HCT116 (cell line): ENCODE data around the gene AKAP8. TPM values are rescaled to one million over a fixed set of nuclear protein-coding genes. Genes with fewer than 3 reads are reported as not detected.

Source experiments
- ATAC-seq: fragments of 200-7000 bp; cut with Tn5 transposase; 2 replicates; pipeline ENCODE4 v1.9.1; 2020; ENCODE audit warnings: mild to moderate bottlenecking, moderate library complexity
- BruUV-seq: library from RNA; stranded (reverse); fragments of 400-500 nt; replicated peaks from 2 replicates; lab custom pipeline; 2021; lab: Mats Ljungman, UMichigan
- CTCF ChIA-PET: fragments of 300-600 bp; sonication (Branson Sonifier 250); formaldehyde crosslinking; loops from one replicate; lab custom pipeline; 2021; ENCODE audit warnings: antibody characterized with exemption; lab: Charles Lee
- POLR2A ChIA-PET: fragments of 300-600, 350-600 bp; sonication (Branson Sonifier 250); formaldehyde crosslinking; loops from one replicate; lab custom pipeline; 2021; ENCODE audit warnings: antibody characterized with exemption; lab: Charles Lee
- RAD21 ChIA-PET, 2 experiments: fragments of 300-600 bp; sonication (Branson Sonifier 250); formaldehyde crosslinking; loops; one replicate each; lab custom pipeline; 2023; ENCODE audit warnings: low total read pairs in 2 of 2; ENCODE audit not compliant: uncharacterized antibody in 2 of 2, unreplicated experiment in 2 of 2, low non-redundant PET in 1 of 2; lab: Charles Lee
- DNase-seq: peaks from one replicate; pipeline ENCODE4 v3.0.0-alpha.2; 2010; ENCODE audit warnings: low read depth, low spot score
- H2AFZ ChIP-seq: fragments of 200-600 bp; shearing (Covaris generic), sonication (generic); 2 replicates; pipeline ENCODE4 v1.6.1; 2017; ENCODE audit warnings: low read depth, mixed run types, mixed read lengths, antibody characterized with exemption, low read length; ENCODE audit not compliant: poor library complexity, severe bottlenecking
- H3K27ac ChIP-seq: 2 replicates; pipeline ENCODE4 v1.5.1; 2012; ENCODE audit warnings: low read depth, low read length
- H3K27me3 ChIP-seq: fragments of 200-600 bp; sonication (generic); 2 replicates; pipeline ENCODE4 v1.6.1; 2016; ENCODE audit warnings: mixed run types, low read length, mixed read lengths; ENCODE audit not compliant: insufficient read depth
- H3K36me3 ChIP-seq, 2 experiments: fragments of 200-500 bp in 1 of 2; fragments of 200-600 bp in 1 of 2; sonication (Bioruptor generic) in 1 of 2; sonication (generic) in 1 of 2; 2 replicates each; pipeline versions ENCODE4 v1.5.1 to v1.6.1; 2014 to 2016; ENCODE audit warnings: low read length in 2 of 2, inconsistent platforms in 1 of 2, mixed read lengths in 1 of 2, mixed run types in 1 of 2; ENCODE audit not compliant: insufficient read depth in 2 of 2, control insufficient read depth in 1 of 2
- H3K4me1 ChIP-seq, 2 experiments: fragments of 200-600 bp in 1 of 2; sonication (generic) in 1 of 2; 2 replicates each; pipeline versions ENCODE4 v1.5.1 to v1.6.1; 2012 to 2017; ENCODE audit warnings: low read length in 2 of 2, inconsistent platforms in 1 of 2, mild to moderate bottlenecking in 1 of 2, mixed read lengths in 1 of 2, mixed run types in 1 of 2, moderate library complexity in 1 of 2; ENCODE audit not compliant: insufficient read depth in 2 of 2, control insufficient read depth in 1 of 2
- H3K4me2 ChIP-seq: fragments of 200-600 bp; sonication (generic); 2 replicates; pipeline ENCODE4 v1.6.1; 2017; ENCODE audit warnings: mixed run types, low read length, mixed read lengths
- H3K4me3 ChIP-seq, 2 experiments: fragments of 200-600 bp in 1 of 2; sonication (generic) in 1 of 2; replicated peaks in 1 of 2; 2 replicates each; pipeline ENCODE4 v1.5.1; 2011 to 2016; ENCODE audit warnings: low read length in 2 of 2, control low read depth in 1 of 2, low read depth in 1 of 2, mild to moderate bottlenecking in 1 of 2, mixed read lengths in 1 of 2, mixed run types in 1 of 2
- H3K79me2 ChIP-seq: fragments of 200-600 bp; sonication (generic); 2 replicates; pipeline ENCODE4 v1.6.1; 2017; ENCODE audit warnings: mild to moderate bottlenecking, mixed run types, low read length, moderate library complexity, mixed read lengths; ENCODE audit not compliant: insufficient read depth
- H3K9ac ChIP-seq: fragments of 200-600 bp; sonication (generic); 2 replicates; pipeline ENCODE4 v1.6.1; 2016; ENCODE audit warnings: low read length, mixed read lengths
- H3K9me2 ChIP-seq: fragments of 200-600 bp; sonication (generic), shearing (Covaris generic); 2 replicates; pipeline ENCODE4 v1.6.1; 2017; ENCODE audit warnings: mixed run types, mild to moderate bottlenecking, moderate library complexity; ENCODE audit not compliant: insufficient read depth
- H3K9me3 ChIP-seq, 2 experiments: fragments of 200-500 bp in 1 of 2; fragments of 200-600 bp in 1 of 2; sonication (Bioruptor generic) in 1 of 2; sonication (generic) in 1 of 2; 2 replicates each; pipeline ENCODE4 v1.6.1; 2014 to 2017; ENCODE audit warnings: low read length in 2 of 2, mixed read lengths in 2 of 2, inconsistent platforms in 1 of 2, low read depth in 1 of 2, mild to moderate bottlenecking in 1 of 2, mixed run types in 1 of 2, moderate library complexity in 1 of 2; ENCODE audit not compliant: control insufficient read depth in 1 of 2, insufficient read depth in 1 of 2
- H4K20me1 ChIP-seq: fragments of 200-600 bp; sonication (generic), shearing (Covaris generic); 2 replicates; pipeline ENCODE4 v1.6.1; 2017; ENCODE audit warnings: mixed run types, mild to moderate bottlenecking, moderate library complexity; ENCODE audit not compliant: insufficient read depth
- ATF3 ChIP-seq: IDR thresholded peaks from 2 replicates; pipeline ENCODE4 v1.6.1; 2012
- ELF1 ChIP-seq: IDR thresholded peaks from 2 replicates; pipeline ENCODE4 v1.6.1; 2012; ENCODE audit warnings: low read depth, borderline replicate concordance
- EZH2 ChIP-seq: fragments of 200-600 bp; sonication (generic); IDR thresholded peaks from 2 replicates; pipeline ENCODE4 v1.6.1; 2017; ENCODE audit warnings: antibody characterized with exemption, mixed run types
- EZH2phosphoT487 ChIP-seq: fragments of 200-600 bp; IDR thresholded peaks from 2 replicates; pipeline ENCODE4 v1.6.1; 2018; ENCODE audit warnings: antibody characterized with exemption, borderline replicate concordance
- FOSL1 ChIP-seq: IDR thresholded peaks from 2 replicates; pipeline ENCODE4 v1.6.1; 2012; ENCODE audit warnings: low read depth
- JUND ChIP-seq: IDR thresholded peaks from 2 replicates; pipeline ENCODE4 v1.6.1; 2012
- POLR2A ChIP-seq: IDR thresholded peaks from 2 replicates; pipeline ENCODE4 v1.7.0; 2011; ENCODE audit warnings: borderline replicate concordance; ENCODE audit not compliant: insufficient read depth, insufficient read length; ENCODE audit errors: extremely low read depth
- RAD21 ChIP-seq: IDR thresholded peaks from 2 replicates; pipeline ENCODE4 v1.6.1; 2012; ENCODE audit warnings: low read depth, mild to moderate bottlenecking
- SIN3A ChIP-seq: IDR thresholded peaks from 2 replicates; pipeline ENCODE4 v1.6.1; 2012; ENCODE audit warnings: low read depth
- SP1 ChIP-seq: IDR thresholded peaks from 2 replicates; pipeline ENCODE4 v1.6.1; 2012; ENCODE audit warnings: low read depth
- TCF7L2 ChIP-seq: IDR thresholded peaks from 2 replicates; pipeline ENCODE4 v1.7.0; 2011; ENCODE audit warnings: borderline replicate concordance, inconsistent platforms; ENCODE audit not compliant: insufficient read depth, insufficient read length; ENCODE audit errors: extremely low read depth
- YY1 ChIP-seq: IDR thresholded peaks from 2 replicates; pipeline ENCODE4 v1.6.1; 2011; ENCODE audit warnings: low read length, low read depth, moderate library complexity, mild to moderate bottlenecking; ENCODE audit not compliant: insufficient replicate concordance; ENCODE audit errors: extremely low read depth
- ZFX ChIP-seq: fragments of 450-650 bp; IDR thresholded peaks from 2 replicates; pipeline ENCODE4 v1.6.1; 2017
- ZNF274 ChIP-seq: fragments of 200-500 bp; sonication (Bioruptor generic); IDR thresholded peaks from 2 replicates; pipeline ENCODE4 v1.6.1; 2014; ENCODE audit warnings: mild to moderate bottlenecking, low read depth, low read length, inconsistent platforms
- intact Hi-C: fragments of 100-400 bp; cut with micrococcal nuclease; formaldehyde crosslinking; loops from 2 replicates; pipeline ENCODE4 v1.10.0; 2022
- total RNA-seq: library from RNA; stranded (reverse); gene quantifications from one replicate; pipeline ENCODE4 v1.2.1, GENCODE V29; 2021; ENCODE audit not compliant: unreplicated experiment

AKAP8 gene
- total RNA-seq, 1 experiment from 2014 or later: 50.6 TPM

DNA sequence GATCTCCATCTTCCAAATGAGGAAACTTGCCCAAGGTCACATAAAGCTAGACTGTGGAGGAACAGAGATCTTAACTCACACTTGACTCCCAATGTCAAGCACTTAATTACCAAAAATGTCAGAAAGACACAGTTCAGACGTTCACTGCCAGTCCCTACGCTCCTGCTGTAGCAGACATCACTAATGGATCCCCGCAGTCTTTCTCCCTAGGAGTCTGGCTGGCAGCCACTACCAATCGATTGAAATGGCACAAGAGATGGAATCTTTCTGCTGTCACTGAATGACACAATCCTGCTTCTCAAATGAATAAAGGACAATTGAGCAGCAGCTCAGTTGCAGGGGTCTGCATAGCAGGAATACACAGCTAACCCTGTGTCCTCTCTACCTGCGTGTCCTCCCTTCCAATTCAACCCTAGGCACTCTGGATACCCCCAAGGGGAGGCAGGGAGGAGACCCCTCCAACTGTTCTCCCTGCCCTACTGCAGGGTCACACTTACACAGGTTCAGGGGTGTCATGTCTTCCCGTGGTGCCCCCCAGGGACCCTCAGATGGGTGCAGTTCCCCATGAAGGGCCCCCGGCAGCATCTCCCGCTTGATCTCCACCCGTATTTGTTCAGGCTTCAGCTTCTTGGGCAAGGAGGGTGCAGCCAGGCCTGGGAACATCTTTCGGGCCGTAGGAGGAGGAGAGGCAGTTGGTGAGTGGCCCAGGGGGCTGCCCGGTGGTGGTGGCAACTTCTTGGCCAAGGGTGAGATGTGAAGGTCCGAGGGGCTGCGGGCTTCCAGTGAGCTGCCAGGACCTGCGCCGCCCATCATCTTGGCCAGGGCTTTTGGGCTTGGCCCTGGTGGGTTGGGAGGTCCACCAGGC lies 47.1 kb upstream of the AKAP8 start:
- Histone ChIP-seq H3K9ac (no peak overlapping the region), H3K4me3 (no peak overlapping the region), H2AFZ (no peak overlapping the region), H3K27me3 (no peaks in the 10 kb centered on the region), H3K9me3 (no peaks in the 10 kb centered on the region), H3K79me2 (peaks cover 49% of the 10 kb centered on the region), H3K4me1 (peaks cover 12 to 14% of the 10 kb centered on the region in 2 experiments; a peak in 3 of 4 replicates), H3K27ac (no peak overlapping the region; the same call in 1 of the 2 replicates), H4K20me1 (no peaks in the 10 kb centered on the region), H3K4me2 (no peak overlapping the region), H3K9me2 (no peaks in the 10 kb centered on the region), H3K36me3 (peaks cover 20 to 53% of the 10 kb centered on the region in 2 experiments; a peak in 3 of 4 replicates)
- DNase-seq: no peak
- CTCF ChIA-PET: no interaction called here
- BruUV-seq: no TSS peak
- no peak for ATAC-seq
- POLR2A ChIA-PET: no interaction called here
- TF ChIP-seq ELF1 (no peak), SIN3A (no peak), POLR2A (no peak), JUND (no peak), EZH2phosphoT487 (no peak), ATF3 (no peak), ZNF274 (no peak), EZH2 (no peak), YY1 (no peak), RAD21 (no peak), FOSL1 (no peak), TCF7L2 (no peak), SP1 (no peak), ZFX (no peak)
- RAD21 ChIA-PET: no interaction called here
- intact Hi-C loops: no loop called here
